H1 (cell line): ENCODE measurements around the gene SLC8A3. TPM values are rescaled to one million over a fixed set of nuclear protein-coding genes. Genes with fewer than 3 reads are reported as not detected.

ENCODE experiments used
- BCL11A ChIP-seq, 2 experiments: IDR thresholded peaks; one replicate each; pipeline ENCODE4 v1.6.1; 2011; ENCODE audit warnings: low read depth in 2 of 2, low read length in 2 of 2, mild to moderate bottlenecking in 2 of 2
- FOSL1 ChIP-seq: IDR thresholded peaks from 2 replicates; pipeline ENCODE4 v1.6.1; 2011; ENCODE audit warnings: mild to moderate bottlenecking, low read depth, low read length, moderate library complexity; ENCODE audit not compliant: insufficient read depth
- NANOG ChIP-seq: IDR thresholded peaks from 2 replicates; pipeline ENCODE4 v1.6.1; 2011; ENCODE audit warnings: low read length, low read depth, mild to moderate bottlenecking, inconsistent platforms; ENCODE audit not compliant: insufficient read depth, poor library complexity, severe bottlenecking
- SP2 ChIP-seq: IDR thresholded peaks from 2 replicates; pipeline ENCODE4 v1.6.1; 2012; ENCODE audit warnings: mild to moderate bottlenecking, low read length, inconsistent platforms
- YY1 ChIP-seq: IDR thresholded peaks from 2 replicates; pipeline ENCODE4 v1.6.1; 2011; ENCODE audit warnings: low read depth, mild to moderate bottlenecking, low read length
- ZNF274 ChIP-seq: IDR thresholded peaks from 2 replicates; pipeline ENCODE4 v1.7.0; 2012; ENCODE audit warnings: low read length, borderline replicate concordance; ENCODE audit errors: extremely low read depth
- polyA plus RNA-seq, 7 experiments: library from polyadenylated mRNA; depleted of rRNA in 3 of 7; stranded (reverse) in 5 of 7; unstranded in 2 of 7; fragments of >200 nt in 5 of 7; fragments of 200-250 nt in 2 of 7; gene quantifications; 1 replicate in 5 of 7; 2 replicates in 1 of 7; 4 replicates in 1 of 7; pipeline versions ENCODE4 v1.2.1 to v1.2.3, GENCODE V29; 2011 to 2013; ENCODE audit warnings: missing spikeins in 2 of 7, mixed read lengths in 2 of 7
- total RNA-seq: library from RNA; stranded (reverse); fragmentation: NEBNext Ultra II Directional; extraction: Animal tissue kit (Norgen Biotek cat#: 25700); gene quantifications from 2 replicates; pipeline ENCODE4 v1.2.1, GENCODE V29; 2021

SLC8A3 gene
- total and polyA plus RNA-seq, 2 of the 8 experiments (the other 6 are each of a cell fraction or from before 2014, with no cell fraction given): 0.38 to 1.1 TPM

GRCh38 chr14:70162358-70162757 is 26.4 kb downstream of the SLC8A3 start (continued):
- TF ChIP-seq ZNF274: no peak
- no peak for TF ChIP-seq YY1
- no peak for TF ChIP-seq BCL11A (IDR thresholded peaks at IDR 0.05; ENCODE audit: low read depth in 2 of 2, low read length in 2 of 2)
- no peak for TF ChIP-seq SP2
- no peak for TF ChIP-seq NANOG
- no peak for TF ChIP-seq FOSL1
